C4-2B (cell line): ENCODE data around the gene IFT122.

Source experiments
- H3K27ac ChIP-seq: fragments of 450-650 bp; 2 replicates; pipeline ENCODE4 v1.5.1; 2017
- ZFX ChIP-seq: fragments of 450-650 bp; IDR thresholded peaks from 2 replicates; pipeline ENCODE4 v1.6.1; 2017
- TF ChIP-seq, protein P1 (sequence below): fragments of 450-650 bp; conservative IDR thresholded peaks from 2 replicates; pipeline ENCODE4 v1.5.1; 2017; ENCODE audit warnings: mild to moderate bottlenecking

Gene IFT122

DNA sequence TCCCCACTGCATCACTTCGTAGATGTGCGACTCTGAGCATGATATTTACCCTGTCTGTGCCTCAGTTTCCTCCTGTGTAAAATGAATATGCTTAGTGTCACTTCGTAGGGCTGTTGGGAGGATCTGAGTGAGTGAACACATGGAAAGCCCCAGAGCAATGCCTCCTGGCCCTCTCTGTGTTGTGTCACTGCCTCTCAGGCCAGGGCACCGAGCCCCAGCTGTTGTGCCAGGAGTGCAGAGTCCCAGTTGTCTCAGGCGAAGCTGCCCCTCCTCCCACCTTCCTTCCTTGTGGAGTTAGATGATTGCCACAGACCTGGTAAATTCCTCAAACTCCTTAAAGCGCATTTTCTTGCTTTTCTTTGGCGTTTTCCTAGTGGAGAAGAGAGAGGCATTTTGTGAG lies 37.8 kb upstream of the IFT122 start:
- H3K27ac ChIP-seq: no peak overlapping the region
- no peak for TF ChIP-seq ZFX
- TF ChIP-seq, protein P1, sequence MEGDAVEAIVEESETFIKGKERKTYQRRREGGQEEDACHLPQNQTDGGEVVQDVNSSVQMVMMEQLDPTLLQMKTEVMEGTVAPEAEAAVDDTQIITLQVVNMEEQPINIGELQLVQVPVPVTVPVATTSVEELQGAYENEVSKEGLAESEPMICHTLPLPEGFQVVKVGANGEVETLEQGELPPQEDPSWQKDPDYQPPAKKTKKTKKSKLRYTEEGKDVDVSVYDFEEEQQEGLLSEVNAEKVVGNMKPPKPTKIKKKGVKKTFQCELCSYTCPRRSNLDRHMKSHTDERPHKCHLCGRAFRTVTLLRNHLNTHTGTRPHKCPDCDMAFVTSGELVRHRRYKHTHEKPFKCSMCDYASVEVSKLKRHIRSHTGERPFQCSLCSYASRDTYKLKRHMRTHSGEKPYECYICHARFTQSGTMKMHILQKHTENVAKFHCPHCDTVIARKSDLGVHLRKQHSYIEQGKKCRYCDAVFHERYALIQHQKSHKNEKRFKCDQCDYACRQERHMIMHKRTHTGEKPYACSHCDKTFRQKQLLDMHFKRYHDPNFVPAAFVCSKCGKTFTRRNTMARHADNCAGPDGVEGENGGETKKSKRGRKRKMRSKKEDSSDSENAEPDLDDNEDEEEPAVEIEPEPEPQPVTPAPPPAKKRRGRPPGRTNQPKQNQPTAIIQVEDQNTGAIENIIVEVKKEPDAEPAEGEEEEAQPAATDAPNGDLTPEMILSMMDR: no peak

DNA sequence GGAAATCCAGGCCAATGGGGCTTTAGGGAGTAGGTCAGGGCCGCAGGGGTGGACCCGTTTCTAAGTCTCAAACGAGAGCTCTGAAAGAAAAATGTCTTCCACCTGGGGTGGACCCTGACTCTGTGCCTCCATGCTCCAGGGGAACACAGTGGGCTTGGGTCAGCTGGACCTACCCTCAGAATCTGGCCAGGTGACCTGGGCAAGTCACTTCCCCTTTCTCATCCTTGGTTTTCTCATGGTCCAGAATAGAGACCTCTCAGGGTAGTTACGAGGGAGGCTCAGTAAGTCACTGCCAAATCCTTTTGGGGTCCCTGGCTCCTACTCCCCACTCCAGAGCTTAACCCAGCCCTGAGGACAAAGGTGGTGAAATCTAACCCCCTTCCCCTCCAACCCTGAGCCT lies 37.4 kb upstream of the IFT122 start:
- no peak for TF ChIP-seq ZFX
- TF ChIP-seq, protein P1: no peak
- H3K27ac ChIP-seq: no peak overlapping the region

- no peak for TF ChIP-seq ZFX
- TF ChIP-seq, protein P1: no peak
- no peak overlapping the region for H3K27ac ChIP-seq
Observed at GRCh38 chr3:129403450-129403849, 36.6 kb upstream of the IFT122 start.

GRCh38 chr3:129404130-129404529 lies 35.9 kb upstream of the IFT122 start:
- TF ChIP-seq, protein P1: no peak
- TF ChIP-seq ZFX: no peak
- no peak overlapping the region for H3K27ac ChIP-seq

DNA sequence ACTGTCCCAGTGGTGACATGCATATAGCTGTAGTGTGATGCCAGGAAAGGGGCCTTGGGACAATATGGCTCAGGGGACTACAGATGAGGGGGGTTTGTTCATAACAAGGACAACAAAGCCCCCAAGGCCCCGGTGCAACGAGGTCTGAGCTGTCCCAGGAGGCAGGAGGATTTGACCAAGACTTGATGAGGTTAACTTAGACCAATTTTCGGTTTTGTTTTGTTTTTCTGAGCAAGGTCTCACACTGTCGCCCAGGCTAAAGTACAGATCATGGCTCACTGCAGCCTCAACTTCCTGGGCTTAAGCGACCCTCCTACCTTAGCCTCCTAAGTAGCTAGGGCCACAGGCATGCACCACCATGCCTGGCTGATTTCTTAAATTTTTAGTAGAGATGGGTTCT lies 35.4 kb upstream of the IFT122 start:
- H3K27ac ChIP-seq: no peak overlapping the region
- TF ChIP-seq, protein P1: no peak
- TF ChIP-seq ZFX: no peak

GRCh38 chr3:129409541-129409940 lies 30.5 kb upstream of the IFT122 start:
- TF ChIP-seq, protein P1: no peak
- no peak for TF ChIP-seq ZFX
- no peak overlapping the region for H3K27ac ChIP-seq

GRCh38 chr3:129410971-129411370 lies 29.1 kb upstream of the IFT122 start:
- no peak for TF ChIP-seq ZFX
- TF ChIP-seq, protein P1: no peak
- H3K27ac ChIP-seq: no peak overlapping the region
